Stromal cell of bone marrow (primary cell): Measurements from ENCODE around the gene PHLDB3.
A peak's percentile ranks its signal among the peaks of the same experiment; 100 is the strongest.
"Not testable (repeated sequence)": the region's sequence is repeated elsewhere in the genome, so short reads cannot be mapped to it uniquely, and the experiment has no call there.

Source experiments
- DNase-seq: peaks from one replicate; pipeline ENCODE4 v3.0.0-alpha.2; 2012; ENCODE audit warnings: low read depth

Gene PHLDB3

DNA sequence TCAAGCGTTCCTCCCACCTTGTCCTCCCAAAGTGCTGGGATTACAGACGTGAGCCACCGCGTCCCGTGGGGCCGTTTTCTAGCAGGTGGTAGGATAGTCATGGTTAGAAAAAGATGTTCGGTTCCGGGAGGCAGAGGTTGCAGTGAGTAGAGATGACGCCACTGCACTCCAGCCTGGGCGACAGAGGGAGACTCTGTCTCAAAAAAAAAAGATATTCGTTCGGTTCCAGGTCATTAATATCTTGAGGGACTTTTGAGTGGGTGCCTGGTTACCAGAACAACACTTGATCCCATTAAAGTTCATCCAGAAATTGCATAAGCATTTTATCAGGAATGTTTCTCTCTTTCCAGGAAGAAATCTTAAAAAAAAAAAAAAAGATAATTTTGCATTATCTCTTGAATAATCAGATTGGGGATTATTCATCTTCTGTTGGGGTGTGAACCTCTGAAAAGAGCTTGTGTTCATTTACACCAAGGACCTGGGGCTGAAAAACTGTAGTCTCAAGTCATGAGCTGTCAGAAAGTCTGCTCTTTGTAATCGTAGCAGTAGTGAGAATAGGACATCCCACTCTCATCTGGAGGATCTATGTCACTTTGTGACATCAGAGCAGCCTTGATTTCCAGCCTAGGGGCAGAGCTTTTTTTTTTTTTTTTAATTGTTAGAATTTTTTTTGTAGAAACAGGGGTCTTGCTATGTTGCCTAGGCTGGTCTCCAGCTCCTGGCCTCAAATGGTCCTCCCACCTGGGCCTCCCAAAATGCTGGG, 23.5 kb upstream of the PHLDB3 start:
- no peak for DNase-seq

DNA sequence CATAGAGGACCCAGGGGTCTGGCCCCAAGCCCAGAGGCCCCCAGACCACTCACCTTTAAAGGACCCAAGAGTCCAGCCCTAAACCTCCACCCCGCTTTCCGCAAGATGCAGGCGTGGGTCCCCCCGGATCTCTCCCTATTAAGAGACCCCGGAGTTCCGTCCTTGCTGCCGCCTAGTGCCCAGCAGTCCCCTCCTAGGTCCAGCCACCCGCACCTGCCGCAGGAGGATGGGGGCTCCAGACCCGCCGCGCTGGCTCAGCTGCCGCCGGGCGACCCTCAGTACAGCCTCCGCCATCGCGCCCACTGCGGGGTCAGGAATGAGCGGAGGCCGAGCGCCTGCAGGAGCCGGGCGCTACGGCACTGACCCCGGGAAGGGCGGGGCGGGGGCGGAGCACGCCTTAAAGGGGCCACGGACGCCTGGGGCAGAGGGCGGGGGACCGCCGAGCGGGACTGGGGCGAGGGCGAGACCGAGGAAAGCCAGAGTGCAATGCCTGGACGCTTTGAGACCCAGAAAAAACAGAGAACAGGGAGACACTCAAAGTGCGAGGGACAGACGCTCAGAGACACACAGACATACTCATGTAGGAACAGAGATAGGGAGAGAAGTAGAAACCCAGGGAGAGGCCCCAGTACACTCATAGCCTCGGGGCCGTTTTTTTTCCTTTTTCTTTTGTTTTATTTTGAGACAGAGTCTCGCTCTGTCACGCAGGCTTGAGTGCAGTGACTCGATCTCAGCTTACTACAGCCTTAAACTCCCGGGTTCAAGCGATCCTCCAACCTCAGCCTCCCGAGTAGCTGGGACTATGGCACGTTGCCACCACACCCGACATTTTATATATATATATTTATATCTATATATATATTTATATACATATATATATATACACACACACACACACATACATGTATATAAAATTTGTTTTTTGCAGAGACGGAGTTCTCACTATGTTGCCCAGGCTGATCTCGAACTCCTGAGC, 22.6 kb upstream of the PHLDB3 start, which contains the start of gene ETHE1:
ETHE1 (minus strand) TSS at position 318 of the 976 bp plus-strand sequence; CDS start at position 294, 24 bp downstream.
- no peak for DNase-seq

GRCh38 chr19:43525836-43526771, 21.6 kb upstream of the PHLDB3 start:
- DNase-seq = no peak

DNA sequence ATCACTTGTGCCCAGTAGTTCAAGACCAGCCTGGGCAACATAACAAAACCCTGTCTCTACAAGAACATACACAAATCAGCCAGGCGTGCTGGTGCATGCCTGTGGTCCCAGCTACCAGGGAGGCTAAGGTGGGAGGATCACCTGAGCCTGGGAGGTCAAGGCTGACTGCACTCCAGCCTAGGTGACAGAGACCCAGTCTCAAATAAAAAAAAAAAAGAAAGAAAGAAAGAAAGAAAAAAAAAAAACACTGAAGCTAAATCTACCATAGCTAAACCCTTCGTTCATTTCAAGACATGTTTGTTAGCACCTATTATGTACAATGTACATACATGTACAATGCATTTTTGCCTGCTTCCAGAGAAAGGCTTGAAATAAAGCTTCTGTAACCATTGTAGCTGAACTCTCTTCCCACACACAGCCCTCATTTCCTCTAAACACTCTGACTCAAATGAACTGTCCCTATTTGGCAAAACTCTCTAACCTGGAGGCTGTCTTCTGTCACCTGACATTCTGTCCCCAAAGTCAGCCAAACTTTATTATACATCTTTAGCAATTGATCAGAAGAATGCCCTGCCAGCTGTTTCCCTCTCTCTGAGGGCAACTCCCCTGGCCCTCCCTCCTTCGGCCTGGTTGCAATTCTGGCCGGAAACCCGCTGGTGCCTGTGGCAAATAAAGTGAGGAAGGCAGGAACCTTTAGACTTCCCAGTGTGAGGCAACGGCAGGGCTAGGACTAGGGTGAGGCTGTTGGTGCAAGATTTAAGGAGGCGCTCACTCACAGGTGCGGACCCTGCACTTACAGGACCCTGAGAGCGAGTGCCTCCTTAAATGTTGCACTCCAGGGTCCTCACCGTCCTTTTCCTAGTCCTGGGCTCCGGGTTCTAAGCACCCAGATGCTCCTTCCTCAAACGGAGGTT, 20.6 kb upstream of the PHLDB3 start:
- no peak for DNase-seq

- not testable (repeated sequence) for DNase-seq
Measured at GRCh38 chr19:43523696-43524095, 19.1 kb upstream of the PHLDB3 start.

DNA sequence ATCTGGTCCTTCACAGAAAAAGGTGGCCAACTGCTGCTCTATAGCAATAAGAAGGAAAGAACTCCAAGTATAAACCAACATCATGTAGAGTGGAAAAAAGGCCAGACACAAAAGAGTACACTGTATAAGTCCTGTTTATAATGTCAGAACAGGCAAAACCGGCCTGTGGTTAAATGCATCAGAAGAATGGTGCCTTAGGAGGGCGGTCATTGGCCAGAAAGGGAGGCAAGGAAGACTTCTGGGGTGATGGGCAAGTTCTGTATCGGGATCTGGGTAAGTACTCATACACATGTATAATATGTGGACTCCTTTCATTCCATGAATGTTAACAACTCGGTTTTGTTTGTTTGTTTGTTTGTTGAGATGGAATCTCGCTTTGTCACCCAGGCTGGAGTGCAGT, 18.4 kb upstream of the PHLDB3 start:
- DNase-seq = no peak

GRCh38 chr19:43519436-43520088, 15.0 kb upstream of the PHLDB3 start:
- peak; percentile 68 for DNase-seq

DNA sequence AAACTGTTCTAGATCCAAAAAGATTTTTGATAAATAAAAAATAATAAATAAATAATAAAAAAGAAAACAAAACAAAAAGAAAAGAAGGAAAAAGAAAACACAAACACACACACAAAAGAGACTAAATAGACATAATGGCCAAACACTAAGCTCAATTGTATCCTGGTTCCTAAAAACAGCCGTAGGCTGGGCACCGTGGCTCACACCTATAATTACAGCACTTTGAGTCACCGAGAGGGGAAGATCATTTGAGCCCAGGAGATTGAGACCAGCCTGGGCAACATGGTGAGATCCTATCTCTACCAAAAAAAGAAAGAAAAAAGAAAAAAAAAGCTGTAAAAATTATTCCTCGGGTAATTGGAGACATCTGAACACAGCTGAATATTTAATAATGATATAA, 13.5 kb upstream of the PHLDB3 start:
- no peak for DNase-seq

GRCh38 chr19:43512399-43512798, 7.9 kb upstream of the PHLDB3 start:
- not testable (repeated sequence) for DNase-seq

DNA sequence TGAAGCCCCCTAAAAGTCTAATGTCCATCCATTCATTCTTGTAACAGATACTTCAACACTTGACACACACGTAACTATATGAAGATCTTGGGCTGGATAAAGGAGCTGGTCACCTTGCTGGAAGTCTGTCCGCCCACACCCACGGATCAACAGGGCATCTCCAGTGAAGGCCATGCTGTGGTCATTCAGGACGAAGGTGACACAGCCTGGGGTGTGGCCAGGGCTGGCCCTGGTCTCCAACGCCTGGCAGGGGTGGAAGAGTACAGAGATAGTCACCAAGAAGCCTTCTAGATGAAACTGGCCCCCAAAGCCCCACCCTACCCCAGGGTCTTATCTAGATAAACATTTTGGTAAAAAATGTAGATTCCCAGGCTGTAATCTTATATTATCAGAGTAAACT, 6.8 kb upstream of the PHLDB3 start:
- no peak for DNase-seq

DNA sequence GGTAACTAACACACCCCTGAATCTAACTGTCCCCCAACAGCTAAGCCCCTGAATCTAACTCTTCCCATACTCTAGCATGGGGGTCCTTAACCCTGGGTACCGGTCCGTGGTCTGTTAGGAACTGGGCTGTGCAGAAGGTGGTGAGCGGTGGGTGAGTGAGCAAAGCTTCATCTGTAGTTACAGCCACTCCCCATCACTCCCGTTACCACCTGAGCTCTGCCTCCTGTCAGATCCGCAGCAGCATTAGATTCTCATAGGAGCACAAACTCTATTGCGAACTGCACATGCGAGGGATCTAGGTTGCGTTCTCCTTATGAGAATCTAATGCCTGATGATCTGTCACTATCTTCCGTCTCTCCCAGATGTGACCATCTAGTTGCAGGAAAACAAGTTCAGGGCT, 6.2 kb upstream of the PHLDB3 start:
- DNase-seq = no peak

DNA sequence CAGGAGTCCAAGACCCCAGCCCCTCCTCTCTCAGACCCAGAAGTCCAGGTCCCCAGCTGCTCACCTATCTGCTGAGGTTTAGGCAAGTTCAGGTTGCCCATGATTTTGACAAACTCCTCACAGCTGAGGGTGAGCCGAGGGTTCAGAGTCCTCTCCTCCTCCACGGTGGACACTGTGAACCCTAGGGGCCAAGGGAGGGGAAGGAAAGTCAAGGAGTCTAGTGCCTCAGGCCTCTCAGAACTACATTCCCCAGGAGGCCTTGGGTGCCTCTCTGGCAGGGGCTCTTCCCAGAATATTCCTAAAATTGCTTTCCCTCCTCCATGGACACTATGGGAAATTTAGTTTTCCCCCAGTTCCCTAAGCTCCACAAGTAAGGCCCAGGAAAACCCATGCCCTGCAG, 3.3 kb upstream of the PHLDB3 start:
- DNase-seq = no peak

- no peak for DNase-seq
Measured at GRCh38 chr19:43506629-43507028, 2.1 kb upstream of the PHLDB3 start.

- no peak for DNase-seq
Measured at GRCh38 chr19:43505941-43506340, 1.4 kb upstream of the PHLDB3 start.

DNA sequence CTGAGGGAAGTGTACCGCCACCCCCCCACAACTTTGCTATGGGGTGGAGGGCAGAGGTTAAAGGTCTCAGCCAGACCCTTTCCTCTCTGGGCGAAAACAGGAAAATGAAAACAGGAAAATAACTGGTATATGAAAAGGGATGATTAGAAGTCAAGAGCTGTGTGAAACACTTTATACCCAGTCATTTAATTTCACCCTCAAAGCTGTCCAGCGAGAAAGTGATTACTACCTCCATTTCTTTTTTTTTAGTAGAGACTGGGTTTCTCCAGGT, 575 bp upstream of the PHLDB3 start:
- no peak for DNase-seq

DNA sequence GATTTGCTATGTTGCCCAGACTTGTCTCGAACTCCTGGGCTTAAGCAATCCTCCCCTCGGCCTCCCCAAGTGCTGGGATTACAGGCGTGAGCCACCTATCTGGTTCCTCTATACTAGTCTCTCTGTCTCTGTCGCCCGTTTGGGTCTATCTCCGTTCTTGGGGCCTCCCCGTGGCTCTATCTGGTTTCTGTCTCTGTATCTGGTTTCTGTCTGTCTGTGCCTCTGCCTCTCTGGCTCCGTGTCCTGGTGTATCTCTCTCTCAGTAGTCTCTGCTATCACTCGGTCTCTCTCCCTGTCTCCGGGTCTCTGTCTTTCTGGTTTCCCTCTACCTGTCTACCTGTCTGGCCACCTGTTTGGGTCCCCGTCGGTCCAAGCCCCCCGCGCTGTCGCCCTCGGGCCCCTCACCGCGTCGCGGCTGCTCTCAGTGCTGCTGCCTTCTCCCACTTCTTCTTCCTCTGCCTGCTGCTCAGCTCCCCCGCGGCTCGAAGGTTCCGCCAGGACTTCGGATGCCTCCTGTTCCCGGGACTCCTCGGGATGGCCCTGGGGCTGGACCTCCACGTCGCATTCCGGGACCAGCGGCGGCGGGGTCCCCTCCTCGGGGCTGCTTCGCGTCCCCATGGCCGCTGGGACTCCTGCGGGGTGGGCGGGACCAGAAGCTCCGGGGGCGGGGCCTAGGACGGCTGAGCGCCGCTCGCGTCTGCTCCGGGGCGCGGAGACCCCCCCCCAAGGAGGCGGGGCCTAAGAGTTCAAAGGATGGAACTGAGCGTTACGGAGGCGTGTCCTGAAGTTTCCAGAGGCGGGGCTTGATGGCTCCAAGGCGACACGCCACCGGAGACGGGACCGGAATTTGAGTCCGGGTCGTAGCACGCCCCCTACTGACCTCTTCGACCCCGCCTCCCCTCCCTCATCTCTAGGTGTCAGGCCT, 783 bp downstream of the PHLDB3 start:
- DNase-seq = peak; percentile 84

GRCh38 chr19:43502419-43502976, 2.0 kb downstream of the PHLDB3 start:
- no peak for DNase-seq

DNA sequence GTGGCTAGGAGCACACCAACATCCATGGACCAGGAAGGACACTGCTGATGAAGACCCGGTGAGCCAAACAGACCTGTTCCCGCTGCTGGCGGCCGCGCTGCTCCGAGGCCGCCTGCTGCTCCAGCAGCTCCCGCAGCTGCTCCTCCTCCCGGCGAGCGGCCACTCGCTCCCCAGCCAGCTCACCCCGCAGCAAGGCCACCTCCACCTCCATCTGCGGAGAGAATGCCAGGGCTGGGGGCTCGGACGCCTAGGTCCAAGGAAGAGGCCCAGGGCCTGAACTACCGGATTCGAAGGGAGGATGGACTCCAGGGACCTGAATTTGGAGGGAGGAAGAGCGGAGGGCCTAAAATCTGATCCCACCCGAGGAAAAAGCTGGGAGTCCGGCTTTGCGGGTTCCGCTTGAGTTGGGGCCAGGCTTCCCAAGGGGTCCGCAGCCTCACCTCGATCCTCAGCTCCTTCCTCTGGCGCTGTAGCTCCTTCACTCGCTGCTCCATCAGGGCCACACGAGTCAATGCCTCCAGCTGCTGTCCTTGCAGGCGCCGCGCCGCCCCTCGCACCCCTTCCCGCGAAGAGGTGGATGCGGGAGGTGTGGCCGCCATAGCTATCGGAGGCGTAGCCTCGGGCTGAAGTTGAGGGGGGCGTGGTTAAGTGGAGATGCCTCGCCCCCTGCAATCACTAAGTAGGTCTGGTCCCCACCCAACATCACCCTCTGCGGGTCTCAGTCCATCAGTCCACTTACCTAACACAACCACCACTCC, 2.7 kb downstream of the PHLDB3 start:
- no peak for DNase-seq
